ENCODE data around the gene ZFPM1.

ZFPM1 gene

GRCh38 chr16:88514070-88514469 lies 61.0 kb downstream of the ZFPM1 start:
- Histone ChIP-seq H3K36me3 (ENCODE audit: control insufficient read depth in 1 of 2, insufficient read depth in 2 of 2, low read length in 2 of 2) (peaks cover 0 to 8% of the 10 kb centered on the region in 2 experiments), H4K12ac (ENCODE audit: low read depth, low read length) (no peak overlapping the region), H3K4me1 (ENCODE audit: control insufficient read depth in 1 of 2, insufficient read depth in 2 of 2, low read length in 2 of 2) (no peaks in the 10 kb centered on the region), H3K4ac (ENCODE audit: low read depth, low read length) (no peak overlapping the region), H3K27ac (ENCODE audit: low read depth, low read length) (no peak overlapping the region), H3K27me3 (ENCODE audit: insufficient read depth, low read length) (no peaks in the 10 kb centered on the region), H3K79me2 (ENCODE audit: control insufficient read depth, insufficient read depth, low read length, poor library complexity) (no peaks in the 10 kb centered on the region), H2BK5ac (ENCODE audit: low read depth, low read length, poor library complexity) (no peak overlapping the region), H4K8ac (ENCODE audit: low read depth, low read length) (no peak overlapping the region), H3K18ac (ENCODE audit: low read length) (no peak overlapping the region), H2BK120ac (ENCODE audit: insufficient read depth, low read length, poor library complexity) (no peak overlapping the region), H3K4me3 (ENCODE audit: low read depth, low read length) (no peak overlapping the region), H3K14ac (ENCODE audit: low read length) (no peak overlapping the region), H4K91ac (ENCODE audit: low read depth, low read length) (no peak overlapping the region), H3K23ac (ENCODE audit: low read length) (no peak overlapping the region), H2AK5ac (ENCODE audit: low read length) (no peak overlapping the region), H3K9me3 (ENCODE audit: insufficient read depth, low read depth, low read length) (no peaks in the 10 kb centered on the region), H3K79me1 (ENCODE audit: low read length) (no peaks in the 10 kb centered on the region), H3K9ac (ENCODE audit: low read length) (no peak overlapping the region), H2AFZ (ENCODE audit: insufficient read depth, low read length, poor library complexity) (no peak overlapping the region), H3K4me2 (ENCODE audit: low read length) (no peak overlapping the region), H2BK12ac (ENCODE audit: low read length) (no peak overlapping the region)
- DNase-seq, result no peak
- no CpG with 5 or more reads among the region's 20 CpGs for WGBS (ENCODE audit: extremely low coverage, insufficient coverage, insufficient read length)

- no peak overlapping the region for H3K23ac ChIP-seq (ENCODE audit: low read length)
- no peak overlapping the region for H3K4me2 ChIP-seq (ENCODE audit: low read length)
- no peak overlapping the region for H3K4ac ChIP-seq (ENCODE audit: low read depth, low read length)
- no peak overlapping the region for H3K14ac ChIP-seq (ENCODE audit: low read length)
- H3K4me3 ChIP-seq (ENCODE audit: low read depth, low read length), result no peak overlapping the region
- H2AK5ac ChIP-seq (ENCODE audit: low read length), result no peak overlapping the region
- H3K9me3 ChIP-seq (ENCODE audit: insufficient read depth, low read depth, low read length), result no peaks in the 10 kb centered on the region
- no peaks in the 10 kb centered on the region for H3K4me1 ChIP-seq (ENCODE audit: control insufficient read depth in 1 of 2, insufficient read depth in 2 of 2, low read length in 2 of 2)
- no CpG with 5 or more reads among the region's 19 CpGs for WGBS (ENCODE audit: extremely low coverage, insufficient coverage, insufficient read length)
- no peaks in the 10 kb centered on the region for H3K79me2 ChIP-seq (ENCODE audit: control insufficient read depth, insufficient read depth, low read length, poor library complexity)
- H3K36me3 ChIP-seq (ENCODE audit: control insufficient read depth in 1 of 2, insufficient read depth in 2 of 2, low read length in 2 of 2), result peaks cover 0 to 7% of the 10 kb centered on the region in 2 experiments
- no peak overlapping the region for H2AFZ ChIP-seq (ENCODE audit: insufficient read depth, low read length, poor library complexity)
- H3K27me3 ChIP-seq (ENCODE audit: insufficient read depth, low read length), result no peaks in the 10 kb centered on the region
- H3K9ac ChIP-seq (ENCODE audit: low read length), result no peak overlapping the region
- H3K18ac ChIP-seq (ENCODE audit: low read length), result no peak overlapping the region
- H3K27ac ChIP-seq (ENCODE audit: low read depth, low read length), result no peak overlapping the region
- no peaks in the 10 kb centered on the region for H3K79me1 ChIP-seq (ENCODE audit: low read length)
- H2BK5ac ChIP-seq (ENCODE audit: low read depth, low read length, poor library complexity), result no peak overlapping the region
- H4K12ac ChIP-seq (ENCODE audit: low read depth, low read length), result no peak overlapping the region
- DNase-seq, result no peak
- H4K8ac ChIP-seq (ENCODE audit: low read depth, low read length), result no peak overlapping the region
- no peak overlapping the region for H4K91ac ChIP-seq (ENCODE audit: low read depth, low read length)
- H2BK12ac ChIP-seq (ENCODE audit: low read length), result no peak overlapping the region
- H2BK120ac ChIP-seq (ENCODE audit: insufficient read depth, low read length, poor library complexity), result no peak overlapping the region
These were observed 61.6 kb downstream of the ZFPM1 start for GRCh38 chr16:88514526-88515232.

DNA sequence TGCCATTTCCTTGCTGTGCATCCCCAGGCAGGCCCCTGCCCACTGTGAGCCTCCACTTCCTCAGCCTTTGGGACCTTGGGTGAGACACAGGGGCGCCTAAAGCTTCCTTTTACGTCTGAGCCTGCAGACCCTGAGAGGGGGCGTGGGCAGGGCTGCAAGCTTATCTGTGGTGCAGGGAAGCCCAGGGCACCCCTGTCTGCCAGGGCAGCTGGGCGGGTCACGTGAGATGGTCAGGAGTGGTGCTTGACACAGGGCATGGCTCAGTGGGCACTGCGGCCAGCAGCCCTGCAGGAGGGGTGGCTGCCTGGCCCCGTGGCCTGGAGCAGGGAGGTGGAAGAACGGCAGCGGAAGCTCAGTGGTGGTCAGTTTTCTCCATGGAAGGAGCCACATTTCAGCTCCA lies 62.3 kb downstream of the ZFPM1 start:
- Histone ChIP-seq H3K27ac (ENCODE audit: low read depth, low read length) (no peak overlapping the region), H2BK5ac (ENCODE audit: low read depth, low read length, poor library complexity) (no peak overlapping the region), H3K27me3 (ENCODE audit: insufficient read depth, low read length) (no peaks in the 10 kb centered on the region), H2AFZ (ENCODE audit: insufficient read depth, low read length, poor library complexity) (no peak overlapping the region), H3K9ac (ENCODE audit: low read length) (no peak overlapping the region), H4K8ac (ENCODE audit: low read depth, low read length) (no peak overlapping the region), H3K14ac (ENCODE audit: low read length) (no peak overlapping the region), H3K4ac (ENCODE audit: low read depth, low read length) (no peak overlapping the region), H3K4me1 (ENCODE audit: control insufficient read depth in 1 of 2, insufficient read depth in 2 of 2, low read length in 2 of 2) (no peaks in the 10 kb centered on the region), H2AK5ac (ENCODE audit: low read length) (no peak overlapping the region), H3K36me3 (ENCODE audit: control insufficient read depth in 1 of 2, insufficient read depth in 2 of 2, low read length in 2 of 2) (peaks cover 0 to 7% of the 10 kb centered on the region in 2 experiments), H2BK120ac (ENCODE audit: insufficient read depth, low read length, poor library complexity) (no peak overlapping the region), H2BK12ac (ENCODE audit: low read length) (no peak overlapping the region), H3K79me2 (ENCODE audit: control insufficient read depth, insufficient read depth, low read length, poor library complexity) (no peaks in the 10 kb centered on the region), H3K23ac (ENCODE audit: low read length) (no peak overlapping the region), H3K4me2 (ENCODE audit: low read length) (no peak overlapping the region), H3K9me3 (ENCODE audit: insufficient read depth, low read depth, low read length) (no peaks in the 10 kb centered on the region), H3K79me1 (ENCODE audit: low read length) (no peaks in the 10 kb centered on the region), H4K91ac (ENCODE audit: low read depth, low read length) (no peak overlapping the region), H4K12ac (ENCODE audit: low read depth, low read length) (no peak overlapping the region), H3K4me3 (ENCODE audit: low read depth, low read length) (no peak overlapping the region), H3K18ac (ENCODE audit: low read length) (no peak overlapping the region)
- no peak for DNase-seq
- no CpG with 5 or more reads among the region's 9 CpGs for whole genome bisulfite sequencing (ENCODE audit: extremely low coverage, insufficient coverage, insufficient read length)

DNA sequence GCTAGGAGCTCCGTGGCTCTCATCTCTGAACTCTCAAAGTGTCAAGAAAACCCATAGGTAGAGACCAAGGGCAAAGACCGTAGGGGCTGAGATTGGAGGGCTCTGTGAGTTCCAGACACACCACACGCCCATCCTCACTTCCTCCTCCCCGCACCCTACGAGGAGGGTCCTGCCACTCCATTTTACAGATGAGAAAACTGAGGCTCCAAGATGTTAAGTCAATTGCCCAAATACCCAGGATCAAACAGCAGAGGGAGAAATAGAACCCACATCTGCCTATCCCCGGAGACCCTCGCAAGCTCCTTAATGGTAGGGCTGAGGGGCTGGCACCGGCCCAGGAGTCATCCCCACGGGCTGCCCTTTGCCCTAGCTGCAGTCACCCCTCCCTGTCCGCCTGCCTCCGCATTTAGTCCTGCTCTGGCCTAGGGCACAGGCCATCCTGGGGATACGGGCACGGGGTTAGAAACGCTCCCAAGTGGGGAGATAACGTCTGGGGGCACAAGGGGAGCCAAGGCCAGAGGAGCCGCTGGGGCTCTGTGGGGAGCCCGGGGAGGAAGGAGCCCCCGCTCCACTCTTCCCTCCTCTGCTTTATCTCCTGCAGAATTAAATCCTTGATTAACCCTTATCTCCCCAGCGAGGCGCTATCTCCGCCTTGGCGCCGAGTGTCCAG lies 63.0 kb downstream of the ZFPM1 start:
- WGBS (ENCODE audit: extremely low coverage, insufficient coverage, insufficient read length), result no CpG with 5 or more reads among the region's 23 CpGs
- DNase-seq, result no peak

More for the DNA sequence above, 63.0 kb downstream of the ZFPM1 start:
- Histone ChIP-seq H2BK120ac (ENCODE audit: insufficient read depth, low read length, poor library complexity) (no peak overlapping the region), H2BK12ac (ENCODE audit: low read length) (no peak overlapping the region), H3K27me3 (ENCODE audit: insufficient read depth, low read length) (no peaks in the 10 kb centered on the region), H3K79me1 (ENCODE audit: low read length) (no peaks in the 10 kb centered on the region), H3K4me3 (ENCODE audit: low read depth, low read length) (no peak overlapping the region), H4K12ac (ENCODE audit: low read depth, low read length) (no peak overlapping the region), H2AFZ (ENCODE audit: insufficient read depth, low read length, poor library complexity) (no peak overlapping the region), H3K4me2 (ENCODE audit: low read length) (no peak overlapping the region), H3K18ac (ENCODE audit: low read length) (no peak overlapping the region), H4K8ac (ENCODE audit: low read depth, low read length) (no peak overlapping the region), H3K79me2 (ENCODE audit: control insufficient read depth, insufficient read depth, low read length, poor library complexity) (no peaks in the 10 kb centered on the region), H3K4me1 (ENCODE audit: control insufficient read depth in 1 of 2, insufficient read depth in 2 of 2, low read length in 2 of 2) (no peaks in the 10 kb centered on the region), H3K9ac (ENCODE audit: low read length) (no peak overlapping the region), H2BK5ac (ENCODE audit: low read depth, low read length, poor library complexity) (no peak overlapping the region), H3K14ac (ENCODE audit: low read length) (no peak overlapping the region), H3K23ac (ENCODE audit: low read length) (no peak overlapping the region), H2AK5ac (ENCODE audit: low read length) (no peak overlapping the region), H3K36me3 (ENCODE audit: control insufficient read depth in 1 of 2, insufficient read depth in 2 of 2, low read length in 2 of 2) (peaks cover 0 to 7% of the 10 kb centered on the region in 2 experiments), H3K9me3 (ENCODE audit: insufficient read depth, low read depth, low read length) (no peaks in the 10 kb centered on the region), H4K91ac (ENCODE audit: low read depth, low read length) (no peak overlapping the region), H3K27ac (ENCODE audit: low read depth, low read length) (no peak overlapping the region), H3K4ac (ENCODE audit: low read depth, low read length) (no peak overlapping the region)

All from trophoblast cell (in vitro differentiated cells and primary cell).